NT2/D1 (cell line): Measurements from ENCODE around the gene DDX24.

ENCODE experiments used
- DNase-seq: peaks from one replicate; pipeline ENCODE4 v3.0.0-alpha.2; 2011; ENCODE audit warnings: low read depth, low spot score
- H3K27me3 ChIP-seq: 2 replicates; pipeline ENCODE4 v1.6.0; 2011; ENCODE audit warnings: mild to moderate bottlenecking; ENCODE audit not compliant: insufficient read length, insufficient read depth
- H3K36me3 ChIP-seq: 2 replicates; pipeline ENCODE4 v1.6.1; 2011; ENCODE audit warnings: mild to moderate bottlenecking, low read length, mixed read lengths; ENCODE audit not compliant: insufficient read depth, insufficient read length
- H3K4me1 ChIP-seq: 2 replicates; pipeline ENCODE4 v1.5.1; 2011; ENCODE audit not compliant: insufficient read depth, insufficient read length
- H3K4me3 ChIP-seq: 2 replicates; pipeline ENCODE4 v1.5.1; 2011; ENCODE audit warnings: low read depth; ENCODE audit not compliant: insufficient read length
- H3K9ac ChIP-seq: 2 replicates; pipeline ENCODE4 v1.6.0; 2011; ENCODE audit warnings: low read depth; ENCODE audit not compliant: insufficient read length
- H3K9me3 ChIP-seq: 2 replicates; pipeline ENCODE4 v1.5.1; 2011; ENCODE audit warnings: mild to moderate bottlenecking, low read length; ENCODE audit not compliant: insufficient read depth
- SUZ12 ChIP-seq: IDR thresholded peaks from 2 replicates; pipeline ENCODE4 v1.6.1; 2011; ENCODE audit not compliant: insufficient read length, insufficient read depth; ENCODE audit errors: extremely low read depth
- YY1 ChIP-seq: IDR thresholded peaks from 2 replicates; pipeline ENCODE4 v1.6.1; 2011; ENCODE audit not compliant: insufficient read length, insufficient read depth
- ZNF274 ChIP-seq: IDR thresholded peaks from 2 replicates; pipeline ENCODE4 v1.6.1; 2011; ENCODE audit warnings: mild to moderate bottlenecking, low read depth, low read length

Gene DDX24

GRCh38 chr14:94028450-94028826 lies 52.6 kb downstream of the DDX24 start:
- H3K4me1 ChIP-seq = no peaks in the 10 kb centered on the region
- no peak overlapping the region for H3K4me3 ChIP-seq
- H3K27me3 ChIP-seq = no peaks in the 10 kb centered on the region
- H3K36me3 ChIP-seq = no peaks in the 10 kb centered on the region
- H3K9me3 ChIP-seq = no peaks in the 10 kb centered on the region
- DNase-seq = no peak
- H3K9ac ChIP-seq = no peak overlapping the region
- no peak for TF ChIP-seq ZNF274
- no peak for TF ChIP-seq SUZ12
- no peak for TF ChIP-seq YY1

- H3K9ac ChIP-seq = no peak overlapping the region
- H3K4me1 ChIP-seq = no peaks in the 10 kb centered on the region
- H3K36me3 ChIP-seq = no peaks in the 10 kb centered on the region
- DNase-seq = no peak
- H3K4me3 ChIP-seq = no peak overlapping the region
- no peaks in the 10 kb centered on the region for H3K9me3 ChIP-seq
- TF ChIP-seq ZNF274 (no peak), YY1 (no peak), SUZ12 (no peak)
- no peaks in the 10 kb centered on the region for H3K27me3 ChIP-seq
These were observed 53.2 kb downstream of the DDX24 start for GRCh38 chr14:94027566-94028449.

- H3K9ac ChIP-seq = peak overlapping the region; percentile 50
- H3K27me3 ChIP-seq = no peaks in the 10 kb centered on the region
- no peaks in the 10 kb centered on the region for H3K4me1 ChIP-seq
- no peak for TF ChIP-seq SUZ12
- no peak for TF ChIP-seq YY1
- no peak for TF ChIP-seq ZNF274
- DNase-seq = no peak
- H3K9me3 ChIP-seq = no peaks in the 10 kb centered on the region
- no peaks in the 10 kb centered on the region for H3K36me3 ChIP-seq
- H3K4me3 ChIP-seq = peak overlapping the region; percentile 47
These were observed 54.0 kb downstream of the DDX24 start for GRCh38 chr14:94026889-94027469.

GRCh38 chr14:94026173-94026888 lies 54.7 kb downstream of the DDX24 start, which contains the start of gene OTUB2:
OTUB2 (plus strand) TSS chr14:94026340; CDS start chr14:94026538, 198 bp downstream.
- Histone ChIP-seq H3K4me3 (peak within 1 kb of the TSS; percentile 47), H3K36me3 (no peaks in the 10 kb centered on the region), H3K27me3 (no peaks in the 10 kb centered on the region), H3K9me3 (no peaks in the 10 kb centered on the region), H3K4me1 (peaks cover 3% of the 10 kb centered on the region), H3K9ac (peak within 1 kb of the TSS; percentile 50)
- TF ChIP-seq SUZ12 (no peak), YY1 (no peak), ZNF274 (no peak)
- DNase-seq = peak; percentile 90

GRCh38 chr14:94025720-94026119 lies 55.3 kb downstream of the DDX24 start:
- no peak for DNase-seq
- no peaks in the 10 kb centered on the region for H3K27me3 ChIP-seq
- no peaks in the 10 kb centered on the region for H3K36me3 ChIP-seq
- TF ChIP-seq SUZ12 (no peak), ZNF274 (no peak), YY1 (no peak)
- H3K9ac ChIP-seq = no peak overlapping the region
- peak overlapping the region; percentile 47 for H3K4me3 ChIP-seq
- H3K9me3 ChIP-seq = no peaks in the 10 kb centered on the region
- H3K4me1 ChIP-seq = peaks cover 3% of the 10 kb centered on the region

GRCh38 chr14:94024549-94024948 lies 56.5 kb downstream of the DDX24 start:
- no peak for DNase-seq
- peaks cover 3% of the 10 kb centered on the region for H3K4me1 ChIP-seq
- no peaks in the 10 kb centered on the region for H3K27me3 ChIP-seq
- no peaks in the 10 kb centered on the region for H3K9me3 ChIP-seq
- no peaks in the 10 kb centered on the region for H3K36me3 ChIP-seq
- H3K4me3 ChIP-seq = no peak overlapping the region
- no peak overlapping the region for H3K9ac ChIP-seq
- TF ChIP-seq ZNF274 = no peak
- no peak for TF ChIP-seq SUZ12
- no peak for TF ChIP-seq YY1
